GM12872 (cell line): ENCODE measurements around the gene TNNI2.
A peak's percentile ranks its signal among the peaks of the same experiment; 100 is the strongest.

ENCODE experiments used
- CTCF ChIP-seq: IDR thresholded peaks from 3 replicates; pipeline ENCODE4 v1.5.1; 2011; ENCODE audit warnings: low read depth, mild to moderate bottlenecking, low read length, moderate library complexity; ENCODE audit not compliant: insufficient read depth

TNNI2 gene

GRCh38 chr11:1832211-1832919 lies 6.4 kb upstream of the TNNI2 start:
- peak; percentile 89 for TF ChIP-seq CTCF

GRCh38 chr11:1832920-1833295 lies 5.9 kb upstream of the TNNI2 start:
- no peak for TF ChIP-seq CTCF

- no peak for TF ChIP-seq CTCF
Measured at GRCh38 chr11:1834062-1834610, 4.6 kb upstream of the TNNI2 start.

GRCh38 chr11:1834779-1835670 lies 3.8 kb upstream of the TNNI2 start, which contains the start of gene SYT8:
SYT8 (plus strand) TSS chr11:1834990; CDS start chr11:1835106, 116 bp downstream.
- no peak for TF ChIP-seq CTCF

GRCh38 chr11:1835671-1836010 lies 3.1 kb upstream of the TNNI2 start:
- no peak for TF ChIP-seq CTCF

GRCh38 chr11:1836011-1836945 lies 2.5 kb upstream of the TNNI2 start:
- TF ChIP-seq CTCF, result no peak
